NCI-H510A treated with DMSO at 0.1 percent for 48 hours (cell line): ENCODE results near the gene FRAS1.
A peak's percentile ranks its signal among the peaks of the same experiment; 100 is the strongest.
"Not testable (repeated sequence)": the region's sequence is repeated elsewhere in the genome, so short reads cannot be mapped to it uniquely, and the experiment has no call there.

Source experiments
- DNase-seq: peaks from one replicate; lab custom pipeline; 2025; lab: John Stamatoyannopoulos, UW

The FRAS1 gene, protein sequence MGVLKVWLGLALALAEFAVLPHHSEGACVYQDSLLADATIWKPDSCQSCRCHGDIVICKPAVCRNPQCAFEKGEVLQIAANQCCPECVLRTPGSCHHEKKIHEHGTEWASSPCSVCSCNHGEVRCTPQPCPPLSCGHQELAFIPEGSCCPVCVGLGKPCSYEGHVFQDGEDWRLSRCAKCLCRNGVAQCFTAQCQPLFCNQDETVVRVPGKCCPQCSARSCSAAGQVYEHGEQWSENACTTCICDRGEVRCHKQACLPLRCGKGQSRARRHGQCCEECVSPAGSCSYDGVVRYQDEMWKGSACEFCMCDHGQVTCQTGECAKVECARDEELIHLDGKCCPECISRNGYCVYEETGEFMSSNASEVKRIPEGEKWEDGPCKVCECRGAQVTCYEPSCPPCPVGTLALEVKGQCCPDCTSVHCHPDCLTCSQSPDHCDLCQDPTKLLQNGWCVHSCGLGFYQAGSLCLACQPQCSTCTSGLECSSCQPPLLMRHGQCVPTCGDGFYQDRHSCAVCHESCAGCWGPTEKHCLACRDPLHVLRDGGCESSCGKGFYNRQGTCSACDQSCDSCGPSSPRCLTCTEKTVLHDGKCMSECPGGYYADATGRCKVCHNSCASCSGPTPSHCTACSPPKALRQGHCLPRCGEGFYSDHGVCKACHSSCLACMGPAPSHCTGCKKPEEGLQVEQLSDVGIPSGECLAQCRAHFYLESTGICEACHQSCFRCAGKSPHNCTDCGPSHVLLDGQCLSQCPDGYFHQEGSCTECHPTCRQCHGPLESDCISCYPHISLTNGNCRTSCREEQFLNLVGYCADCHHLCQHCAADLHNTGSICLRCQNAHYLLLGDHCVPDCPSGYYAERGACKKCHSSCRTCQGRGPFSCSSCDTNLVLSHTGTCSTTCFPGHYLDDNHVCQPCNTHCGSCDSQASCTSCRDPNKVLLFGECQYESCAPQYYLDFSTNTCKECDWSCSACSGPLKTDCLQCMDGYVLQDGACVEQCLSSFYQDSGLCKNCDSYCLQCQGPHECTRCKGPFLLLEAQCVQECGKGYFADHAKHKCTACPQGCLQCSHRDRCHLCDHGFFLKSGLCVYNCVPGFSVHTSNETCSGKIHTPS (N-terminal part only)

DNA sequence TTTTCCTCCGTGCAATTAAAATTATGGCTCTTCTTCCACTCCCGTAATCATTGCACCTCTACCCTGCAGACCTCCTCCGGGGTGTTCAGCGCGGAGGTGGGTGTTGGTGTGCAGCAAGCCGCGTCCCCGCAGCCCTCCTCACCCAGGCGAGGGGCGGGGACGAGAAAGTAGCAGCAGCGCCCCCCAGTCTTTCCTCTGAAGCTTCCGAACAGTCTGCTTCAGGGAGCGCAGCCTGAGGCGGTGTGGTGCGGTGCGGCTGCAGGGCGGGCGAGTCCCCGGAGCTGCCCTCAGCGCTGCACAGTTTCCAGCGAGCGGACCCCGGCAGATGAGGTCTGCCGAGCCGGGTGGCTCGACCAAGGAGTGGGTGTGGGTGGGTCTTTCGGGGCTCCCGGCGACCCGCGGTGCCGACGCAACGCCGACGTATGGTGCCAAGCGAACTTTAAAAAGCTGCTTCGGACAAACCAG is at the start of gene FRAS1:
FRAS1 (plus strand) TSS at position 189 of the 465 bp plus-strand sequence. CDS start 687 bp downstream, outside the sequence.
- DNase-seq, result peak; percentile 52

DNA sequence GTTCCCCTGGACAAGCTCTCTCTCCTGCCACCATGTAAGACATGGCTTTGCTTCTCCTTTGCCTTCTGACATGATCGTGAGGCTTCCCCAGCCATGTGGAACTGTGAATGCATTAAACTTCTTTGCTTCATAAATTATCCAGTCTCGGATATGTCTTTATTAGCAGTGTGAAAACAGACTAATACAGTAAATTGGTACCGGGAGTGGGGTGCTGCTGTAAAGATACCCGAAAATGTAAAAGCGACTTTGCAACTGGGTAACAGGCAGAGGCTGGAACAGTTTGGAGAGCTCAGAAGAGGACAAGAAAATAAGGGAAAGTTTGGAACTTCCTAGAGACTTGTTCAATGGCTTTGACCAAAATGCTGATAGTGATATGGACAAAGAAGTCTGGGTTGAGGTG is 46.1 kb upstream of the FRAS1 start:
- not testable (repeated sequence) for DNase-seq

DNA sequence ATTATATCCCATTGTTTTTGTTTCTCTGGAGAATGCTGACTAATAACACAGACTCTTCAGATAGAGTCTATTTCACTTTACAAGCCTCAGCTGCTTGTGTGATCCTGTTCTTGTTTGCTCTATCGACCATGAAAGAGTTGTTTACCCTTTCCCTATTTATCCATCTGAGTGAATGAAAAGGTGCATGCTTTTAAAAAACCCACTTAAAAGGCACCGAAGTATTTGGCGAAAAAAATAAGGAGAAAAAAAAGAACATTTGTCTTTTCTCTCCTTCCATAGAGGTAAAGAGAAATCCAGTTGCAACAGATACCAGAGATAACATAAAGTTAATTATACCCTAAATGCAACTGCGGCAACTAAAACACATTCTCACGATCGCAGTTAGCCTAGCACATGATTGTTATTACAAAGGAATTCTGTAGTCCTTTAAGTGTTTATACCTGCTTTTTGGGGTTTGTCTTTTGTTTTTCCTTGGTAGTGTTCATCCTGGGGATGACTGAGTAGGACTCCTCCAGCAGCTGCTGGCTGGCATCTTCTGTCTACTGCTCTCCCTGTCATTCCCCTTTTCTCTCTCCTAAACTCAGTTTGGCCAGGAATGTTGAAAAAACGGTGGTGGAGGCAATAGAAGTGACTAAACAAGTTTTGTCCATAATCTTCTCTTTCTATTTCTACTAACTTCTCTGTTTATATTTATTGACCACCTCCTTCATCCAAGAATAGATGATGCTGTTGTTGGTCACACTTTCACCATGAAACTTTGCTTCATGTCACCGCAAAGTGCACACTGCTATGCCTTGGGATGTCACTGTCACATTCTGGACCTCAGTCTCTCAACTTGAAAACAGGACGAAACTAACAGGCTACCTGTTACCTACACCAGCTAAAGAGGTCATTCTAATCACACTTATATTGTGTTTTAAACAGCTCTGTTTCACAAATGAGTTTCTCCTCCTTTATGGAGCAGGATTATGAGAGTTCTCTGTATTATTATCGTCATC is 41.9 kb upstream of the FRAS1 start:
- peak; percentile 83 for DNase-seq

DNA sequence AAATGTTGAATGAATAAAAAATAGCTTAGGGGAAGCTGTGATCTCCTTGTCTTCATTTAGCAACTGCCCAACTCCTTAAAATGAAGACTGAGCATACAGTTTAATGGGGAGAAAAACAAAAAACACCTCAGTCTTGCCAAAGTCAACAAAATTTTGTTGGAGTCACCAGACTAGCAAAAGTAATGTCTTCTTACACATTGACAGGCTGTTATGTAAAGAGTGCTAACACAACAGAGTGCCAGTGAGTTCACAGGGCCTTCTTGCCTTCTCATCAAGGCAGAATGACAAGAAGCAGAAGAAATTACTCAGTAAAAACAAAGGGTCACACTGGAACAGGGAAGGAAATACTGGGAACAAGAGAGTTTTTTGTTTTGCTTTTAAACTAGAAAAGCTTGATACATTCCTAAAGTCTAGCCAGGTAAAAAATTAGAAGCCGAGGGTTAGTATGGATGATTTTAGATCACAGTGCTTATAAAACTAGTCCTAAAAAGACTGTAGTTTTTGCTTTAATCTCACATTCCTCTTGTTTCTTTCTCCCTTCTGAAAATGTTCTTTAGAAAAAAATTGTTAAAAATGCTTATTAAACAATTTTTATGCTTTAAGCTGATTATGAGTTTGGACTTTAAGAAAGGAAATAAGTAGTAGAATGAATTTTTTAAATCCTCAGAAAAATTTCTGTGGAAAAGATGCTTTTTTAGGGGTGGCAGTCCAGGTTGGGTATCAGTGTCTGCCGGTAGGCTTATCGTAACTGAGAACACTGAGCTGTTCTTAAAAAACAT is 38.7 kb upstream of the FRAS1 start:
- no peak for DNase-seq

DNA sequence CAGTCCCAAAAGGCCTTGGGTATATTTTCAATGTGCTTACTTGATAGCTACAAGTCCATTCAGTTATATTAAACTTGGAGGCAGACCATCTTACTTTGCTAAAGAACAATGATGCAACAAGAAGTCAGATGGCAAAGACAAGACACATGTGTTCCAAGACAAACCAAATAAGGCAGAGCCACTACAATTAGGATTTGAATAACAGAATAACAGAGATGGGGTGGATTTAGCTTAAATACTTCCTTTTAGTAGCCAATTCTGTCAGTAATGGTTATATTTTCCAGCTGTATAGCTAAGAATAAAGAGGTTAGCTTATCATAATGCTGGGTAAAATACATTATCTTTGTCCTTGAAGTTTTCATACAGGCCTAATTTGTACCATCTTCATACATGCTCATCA is 37.7 kb upstream of the FRAS1 start:
- no peak for DNase-seq

DNA sequence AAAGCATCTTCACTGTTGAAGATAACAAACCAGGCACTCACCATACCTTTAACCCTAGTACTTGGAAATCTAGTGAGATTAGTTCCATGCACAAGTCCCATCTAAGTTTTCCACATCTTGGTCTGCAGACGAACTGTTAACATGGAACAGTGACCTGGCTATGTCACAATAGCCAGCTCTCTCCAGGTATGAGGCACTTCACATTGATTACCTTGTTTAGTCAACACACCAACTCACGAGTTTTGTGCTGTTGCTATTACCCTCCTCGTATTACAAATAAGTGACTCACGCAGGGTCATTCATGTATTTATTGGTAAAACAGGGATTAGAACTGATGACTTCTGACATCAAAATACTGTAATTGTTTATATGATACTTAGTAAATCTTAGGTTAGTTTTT is 36.4 kb upstream of the FRAS1 start:
- peak; percentile 75 for DNase-seq

DNA sequence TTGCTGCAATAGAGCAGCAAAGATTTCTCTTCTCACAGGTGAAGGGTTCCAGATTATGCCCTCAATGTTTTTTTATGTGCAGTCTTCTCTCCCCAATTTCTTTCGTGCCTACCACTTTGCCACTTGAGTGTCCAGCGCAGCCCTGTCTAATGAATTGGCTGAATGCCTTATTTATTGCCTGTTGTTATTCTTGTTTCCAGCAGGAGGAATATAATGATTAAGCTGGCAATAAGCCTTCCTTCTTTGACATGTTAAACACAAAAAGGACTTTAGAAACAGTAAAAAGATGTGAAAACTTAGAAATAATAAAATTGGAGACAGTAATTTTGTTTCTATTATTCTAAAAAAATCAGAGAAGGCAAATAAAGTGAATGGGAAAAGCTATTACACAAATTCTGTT is 34.6 kb upstream of the FRAS1 start:
- DNase-seq, result peak; percentile 31

DNA sequence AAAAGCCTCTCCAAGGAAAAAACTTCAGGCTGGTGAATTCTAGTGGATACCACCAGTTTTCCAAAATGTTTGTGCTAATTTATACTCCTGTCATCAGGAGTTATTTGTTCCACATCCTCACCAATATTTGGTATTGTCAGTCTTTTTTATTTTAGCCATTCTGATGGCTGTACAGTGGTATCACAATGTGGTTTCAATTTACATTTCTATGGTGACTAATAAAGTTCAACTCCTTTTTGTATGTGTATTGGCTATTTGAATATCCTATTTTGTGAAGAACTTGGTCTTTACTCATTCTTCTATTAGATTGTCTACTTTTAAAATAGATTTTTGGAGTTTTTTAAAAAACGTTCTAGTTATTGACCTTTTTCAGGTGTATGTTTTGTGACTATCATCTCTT is 33.0 kb upstream of the FRAS1 start:
- DNase-seq, result no peak

DNA sequence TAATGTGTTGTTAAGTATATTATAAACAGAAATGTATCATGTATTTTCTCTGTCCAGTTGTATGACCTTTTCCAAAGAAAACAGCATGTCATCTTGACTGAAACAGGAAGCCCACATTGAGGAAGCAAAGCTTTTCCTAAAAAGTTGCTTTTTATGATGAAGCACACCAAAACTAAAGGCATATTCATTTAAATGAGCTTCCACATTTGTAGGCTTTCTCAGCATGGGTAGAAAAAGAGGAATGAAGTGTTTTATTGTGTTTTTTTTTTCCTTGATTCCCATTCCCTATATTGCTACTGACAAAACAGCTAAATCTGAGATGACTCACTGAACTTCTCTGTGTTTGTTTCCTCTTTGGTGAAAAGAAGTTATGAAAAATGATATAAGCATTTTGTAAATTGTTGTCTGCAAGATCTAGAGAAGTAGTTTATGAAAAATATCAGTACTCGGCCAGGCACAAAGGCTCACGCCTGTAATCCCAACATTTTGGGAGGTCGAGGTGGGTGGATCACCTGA is 32.5 kb upstream of the FRAS1 start:
- no peak for DNase-seq

DNA sequence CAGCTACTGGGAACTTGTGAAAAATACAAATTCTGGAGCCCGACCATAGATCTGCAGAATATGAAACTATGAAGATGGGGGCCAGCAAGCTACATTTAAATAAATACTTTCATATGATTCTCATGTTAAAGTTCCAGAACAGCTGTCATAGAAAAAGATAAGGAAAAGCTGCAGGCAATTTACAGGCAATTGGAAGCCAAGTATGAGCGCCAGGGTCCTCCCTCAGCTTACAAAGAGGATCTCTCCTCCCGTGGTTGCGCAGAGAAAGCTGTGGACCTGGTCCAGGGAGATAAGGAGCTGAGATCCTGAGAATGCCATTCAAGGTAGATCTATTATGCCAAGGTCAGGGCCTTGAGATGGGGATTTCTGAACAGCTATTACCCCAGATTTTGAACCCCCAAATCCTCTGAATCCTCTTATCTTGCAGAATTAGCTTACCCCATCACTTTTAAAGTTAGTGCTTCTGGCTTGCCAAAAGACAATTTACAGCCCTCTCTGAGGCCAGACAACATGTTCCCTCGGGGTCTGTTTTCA is 25.6 kb upstream of the FRAS1 start:
- no peak for DNase-seq

DNA sequence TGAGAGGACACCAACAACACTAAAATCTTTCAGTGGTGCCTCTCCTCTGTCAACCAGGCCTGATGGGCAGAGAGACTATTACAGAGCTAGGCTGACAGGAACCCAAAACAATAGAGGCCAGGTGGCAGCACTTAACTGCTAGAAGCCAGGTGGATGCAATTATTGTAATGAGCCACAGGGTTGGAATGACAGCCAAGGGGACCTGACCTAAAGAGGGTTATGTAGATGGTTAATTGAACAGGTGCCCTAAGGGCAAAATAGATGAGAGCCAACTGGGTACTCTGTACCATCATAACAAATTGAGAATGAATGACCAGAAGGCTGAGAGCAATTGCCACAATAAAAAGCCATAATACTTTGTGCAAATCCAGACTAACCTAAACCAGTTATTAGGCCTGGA is 24.7 kb upstream of the FRAS1 start:
- peak; percentile 90 for DNase-seq

DNA sequence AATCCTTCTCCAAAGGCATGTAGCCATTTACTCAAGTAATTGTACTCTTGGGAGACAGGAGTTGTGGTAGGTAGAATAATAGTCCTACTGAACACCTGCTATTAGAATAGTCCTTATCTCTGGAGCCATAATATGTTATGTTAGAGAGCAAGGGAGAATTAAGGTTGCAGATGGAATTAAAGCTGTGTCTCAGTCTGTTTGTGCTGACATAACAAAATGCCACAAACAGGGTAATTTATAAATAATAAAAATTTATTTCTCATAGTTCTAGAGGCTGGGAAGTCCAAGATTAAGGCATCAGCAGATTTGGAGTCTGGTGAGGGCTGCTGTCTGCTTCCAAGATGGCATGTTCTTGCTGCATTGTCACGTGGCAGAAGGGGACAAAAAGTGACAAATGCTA is 24.2 kb upstream of the FRAS1 start:
- DNase-seq, result no peak

DNA sequence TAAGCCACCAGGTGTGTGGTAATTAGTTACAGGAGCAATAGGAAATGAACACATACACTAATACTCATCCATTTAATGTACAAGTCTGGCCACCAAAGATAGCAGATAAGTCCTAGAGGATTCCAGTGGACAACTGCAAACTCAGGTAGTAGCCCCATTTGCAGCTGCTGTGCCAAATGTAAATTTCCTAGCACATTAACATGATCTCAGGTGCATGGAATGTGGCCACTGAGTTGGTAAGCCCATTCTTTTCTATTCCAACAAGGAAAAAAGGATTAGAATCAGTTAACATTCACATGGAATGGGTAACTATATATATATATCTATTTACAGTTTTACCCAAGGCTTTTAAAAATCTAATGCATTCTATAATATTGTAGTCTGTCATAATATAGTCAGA is 23.3 kb upstream of the FRAS1 start:
- no peak for DNase-seq

DNA sequence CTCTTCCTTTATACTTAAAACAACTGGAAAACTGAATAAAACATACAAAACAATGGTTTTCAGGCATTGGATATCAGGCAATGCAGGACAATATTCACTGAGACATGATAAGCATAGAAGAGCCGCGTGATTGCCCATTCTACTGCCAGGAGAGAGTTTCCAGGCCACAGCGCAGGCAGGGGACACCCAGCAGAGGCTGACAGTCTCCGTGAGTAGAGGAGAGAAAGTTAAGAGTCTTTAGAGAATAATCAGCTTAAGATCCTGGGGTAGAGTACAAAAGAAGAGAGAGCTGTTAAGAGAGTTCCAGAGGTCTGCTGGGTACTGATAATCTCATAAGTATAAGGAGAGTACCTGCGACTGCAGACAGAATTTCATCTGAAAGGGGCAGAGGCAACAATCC is 18.4 kb upstream of the FRAS1 start:
- DNase-seq, result no peak

DNA sequence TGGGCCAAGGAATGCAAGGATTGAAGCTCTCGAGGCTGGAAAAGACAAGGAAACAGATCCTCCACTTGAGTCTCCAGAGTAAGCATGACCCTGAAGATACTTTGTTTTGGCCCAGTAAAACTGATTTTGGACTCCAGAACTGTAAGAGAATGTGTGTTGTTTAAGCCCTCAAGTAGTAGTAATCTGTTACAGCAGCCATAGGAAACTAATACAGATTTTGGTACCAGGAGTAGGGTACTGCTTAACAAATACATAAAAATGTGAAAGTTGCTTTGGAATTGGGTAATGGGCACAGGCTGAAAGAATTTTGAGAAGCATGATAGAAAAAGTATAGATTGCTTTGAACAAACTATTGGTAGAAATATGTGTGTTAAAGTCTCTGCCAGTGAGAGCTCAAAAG is 17.4 kb upstream of the FRAS1 start:
- DNase-seq, result no peak

DNA sequence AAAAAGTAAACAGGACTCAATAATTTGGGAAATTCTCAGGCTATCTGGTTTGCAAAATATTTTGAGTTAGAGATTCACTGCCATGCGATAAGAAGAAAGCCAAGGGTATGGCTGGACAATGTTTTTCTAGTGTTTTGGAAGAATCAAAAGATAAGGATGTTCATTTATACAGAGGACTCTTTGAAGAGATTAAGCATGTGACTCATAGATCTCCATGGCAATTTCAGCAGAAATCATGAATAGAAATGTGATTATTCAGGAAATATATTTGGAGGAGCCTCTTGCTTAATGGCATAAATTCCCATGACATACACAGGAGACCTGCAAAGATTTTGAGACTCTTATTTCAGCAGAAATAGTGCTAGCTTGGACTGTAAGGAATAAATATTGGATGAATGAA is 16.7 kb upstream of the FRAS1 start:
- no peak for DNase-seq

DNA sequence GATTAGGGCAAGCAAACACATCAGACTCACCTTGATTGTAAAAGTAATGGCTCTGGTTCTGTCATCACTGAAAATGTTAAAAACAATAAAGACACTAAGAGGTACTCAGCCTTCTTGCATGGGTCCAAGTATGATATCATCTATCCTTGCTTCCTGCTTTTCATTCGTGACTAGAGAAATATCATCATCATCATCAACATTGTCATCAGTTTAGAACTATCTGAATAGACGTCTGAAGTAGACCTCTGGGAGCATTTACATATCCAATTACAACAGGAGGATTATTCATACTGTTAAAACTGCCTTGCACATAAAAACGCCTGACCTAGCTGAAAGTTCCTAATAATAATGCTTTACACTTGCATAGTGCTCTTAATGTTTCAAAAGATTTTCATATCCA is 9.8 kb upstream of the FRAS1 start:
- no peak for DNase-seq

DNA sequence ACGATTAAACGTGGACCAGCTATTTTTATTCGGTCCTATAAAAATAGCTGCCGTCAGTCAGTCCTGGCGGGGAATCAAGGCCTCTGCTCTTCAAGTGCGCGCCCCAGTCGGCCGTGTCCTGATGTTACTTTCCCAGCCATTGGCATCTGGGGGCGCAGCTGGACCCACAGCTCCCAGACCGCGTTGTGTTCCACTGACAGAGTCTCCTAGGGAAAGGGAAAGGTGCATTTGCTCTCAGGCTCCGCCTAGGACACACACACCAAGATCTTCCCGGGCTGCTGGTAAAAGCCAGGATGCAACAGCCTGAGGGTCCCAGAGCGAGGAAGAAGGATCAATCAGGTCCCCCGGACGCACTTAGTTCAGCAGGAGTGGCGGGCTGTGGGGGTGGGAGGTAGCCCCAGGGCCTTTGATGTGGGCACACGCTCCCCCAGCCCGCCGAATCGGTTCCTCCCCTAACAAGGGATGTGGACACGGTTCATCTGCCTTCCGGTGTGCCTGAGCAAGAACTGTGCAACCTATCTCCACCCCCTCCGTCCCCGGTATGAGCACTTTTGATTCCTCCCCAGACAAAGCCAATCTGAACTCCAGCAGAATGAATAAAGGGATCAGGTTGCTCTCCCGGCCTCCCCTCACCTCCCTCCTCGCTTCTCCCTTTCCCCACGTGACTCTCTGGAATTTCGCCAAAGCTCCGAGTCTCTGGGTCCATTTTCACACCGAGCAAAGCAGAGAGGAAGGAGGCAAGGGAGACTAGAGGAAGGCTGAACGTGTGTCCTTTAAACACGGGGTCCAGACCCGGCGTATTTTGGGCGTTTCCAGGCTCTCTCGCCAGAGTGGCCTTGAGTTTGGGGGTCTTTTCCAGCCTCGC is 626 bp upstream of the FRAS1 start:
- DNase-seq, result peak; percentile 97
